OCI-LY3 (cell line): Measurements from ENCODE around the gene PROB1.
"Not testable (repeated sequence)": the region's sequence is repeated elsewhere in the genome, so short reads cannot be mapped to it uniquely, and the experiment has no call there.

Experiments
- H2AFZ ChIP-seq: fragments of 200-600, 300-600 bp; shearing (Covaris generic); 2 replicates; pipeline ENCODE4 v1.6.0; 2014; ENCODE audit warnings: antibody characterized with exemption, low read depth, low read length
- H3K27ac ChIP-seq: fragments of 200-600, 300-600 bp; sonication (generic); 2 replicates; pipeline ENCODE4 v1.5.1; 2014; ENCODE audit warnings: mild to moderate bottlenecking, low read length, moderate library complexity, mixed read lengths
- H3K27me3 ChIP-seq: fragments of 200-600, 300-600 bp; sonication (generic); 2 replicates; pipeline ENCODE4 v1.6.1; 2014; ENCODE audit warnings: low read depth, low read length, mixed read lengths
- H3K36me3 ChIP-seq: fragments of 200-600, 300-600 bp; sonication (generic); replicated peaks from 2 replicates; pipeline ENCODE3; 2014; ENCODE audit warnings: low read depth, low read length, mixed read lengths
- H3K4me1 ChIP-seq: fragments of 300-600, 200-600 bp; sonication (generic); 2 replicates; pipeline ENCODE4 v1.6.1; 2014; ENCODE audit warnings: low read length, mixed read lengths
- H3K4me2 ChIP-seq: fragments of 200-600, 300-600 bp; sonication (generic); 2 replicates; pipeline ENCODE4 v1.6.1; 2014; ENCODE audit warnings: low read length, mixed read lengths
- H3K4me3 ChIP-seq: fragments of 300-600, 200-600 bp; sonication (generic); 2 replicates; pipeline ENCODE4 v1.5.1; 2014; ENCODE audit warnings: antibody characterized with exemption, mild to moderate bottlenecking, low read length, moderate library complexity
- H3K79me2 ChIP-seq: fragments of 300-600, 200-600 bp; shearing (Covaris generic); 2 replicates; pipeline ENCODE4 v1.6.1; 2014; ENCODE audit warnings: mild to moderate bottlenecking, low read length, mixed read lengths
- H3K9ac ChIP-seq: fragments of 300-600, 200-600 bp; shearing (Covaris generic); 2 replicates; pipeline ENCODE4 v1.6.0; 2014; ENCODE audit warnings: mild to moderate bottlenecking, low read length, moderate library complexity
- H3K9me3 ChIP-seq: fragments of 200-600, 300-600 bp; shearing (Covaris generic); 2 replicates; pipeline ENCODE4 v1.6.1; 2014; ENCODE audit warnings: low read length, mixed read lengths; ENCODE audit not compliant: insufficient read depth
- H4K20me1 ChIP-seq: fragments of 200-600, 300-600 bp; sonication (generic); 2 replicates; pipeline ENCODE4 v1.6.1; 2016; ENCODE audit warnings: low read length, mixed read lengths; ENCODE audit not compliant: insufficient read depth
- CTCF ChIP-seq: fragments of 200-600, 300-600 bp; sonication (generic); IDR thresholded peaks from 2 replicates; pipeline ENCODE4 v1.5.1; 2014; ENCODE audit warnings: antibody characterized with exemption, low read length, low read depth
- EZH2phosphoT487 ChIP-seq: fragments of 200-600 bp; shearing (Covaris generic); IDR thresholded peaks from 2 replicates; pipeline ENCODE4 v1.6.1; 2018; ENCODE audit warnings: antibody characterized with exemption, mixed run types, low read depth

The PROB1 gene

GRCh38 chr5:139363937-139364336 lies 31.0 kb downstream of the PROB1 start:
- Histone ChIP-seq H3K9me3 (no peaks in the 10 kb centered on the region), H3K27me3 (no peaks in the 10 kb centered on the region), H3K4me2 (no peak overlapping the region), H3K36me3 (peaks cover 13% of the 10 kb centered on the region), H4K20me1 (peaks cover under 1% of the 10 kb centered on the region; the same call in 1 of the 2 replicates), H3K4me3 (no peak overlapping the region), H2AFZ (no peak overlapping the region), H3K27ac (no peak overlapping the region), H3K79me2 (peaks cover 16% of the 10 kb centered on the region), H3K4me1 (no peaks in the 10 kb centered on the region), H3K9ac (no peak overlapping the region)
- no peak for TF ChIP-seq CTCF
- no peak for TF ChIP-seq EZH2phosphoT487

GRCh38 chr5:139361835-139362429 lies 33.0 kb downstream of the PROB1 start:
- no peak overlapping the region for H3K4me3 ChIP-seq
- no peak overlapping the region for H3K27ac ChIP-seq
- H3K9me3 ChIP-seq = no peaks in the 10 kb centered on the region
- no peak overlapping the region for H2AFZ ChIP-seq
- H3K36me3 ChIP-seq = peaks cover 8% of the 10 kb centered on the region
- TF ChIP-seq EZH2phosphoT487 = no peak
- no peak for TF ChIP-seq CTCF
- peaks cover 27% of the 10 kb centered on the region for H3K79me2 ChIP-seq
- no peak overlapping the region for H3K4me2 ChIP-seq
- peaks cover 15% of the 10 kb centered on the region; the same call in 1 of the 2 replicates for H4K20me1 ChIP-seq
- no peak overlapping the region for H3K9ac ChIP-seq
- no peaks in the 10 kb centered on the region for H3K27me3 ChIP-seq
- no peaks in the 10 kb centered on the region for H3K4me1 ChIP-seq

GRCh38 chr5:139360384-139360783 lies 34.5 kb downstream of the PROB1 start:
- H2AFZ ChIP-seq = no peak overlapping the region
- H3K4me1 ChIP-seq = no peaks in the 10 kb centered on the region
- H3K9ac ChIP-seq = no peak overlapping the region
- H3K27me3 ChIP-seq = no peaks in the 10 kb centered on the region
- H3K9me3 ChIP-seq = no peaks in the 10 kb centered on the region
- peaks cover 33% of the 10 kb centered on the region for H3K79me2 ChIP-seq
- H3K27ac ChIP-seq = no peak overlapping the region
- H3K4me2 ChIP-seq = no peak overlapping the region
- TF ChIP-seq CTCF (no peak), EZH2phosphoT487 (no peak)
- peaks cover 17% of the 10 kb centered on the region; the same call in 1 of the 2 replicates for H4K20me1 ChIP-seq
- peaks cover 8% of the 10 kb centered on the region for H3K36me3 ChIP-seq
- H3K4me3 ChIP-seq = no peak overlapping the region

GRCh38 chr5:139358064-139358463 lies 36.8 kb downstream of the PROB1 start:
- H3K36me3 ChIP-seq = no peaks in the 10 kb centered on the region
- no peaks in the 10 kb centered on the region for H3K9me3 ChIP-seq
- H3K4me2 ChIP-seq = no peak overlapping the region
- H3K4me3 ChIP-seq = no peak overlapping the region
- peaks cover 40% of the 10 kb centered on the region for H3K79me2 ChIP-seq
- TF ChIP-seq EZH2phosphoT487 (no peak), CTCF (no peak)
- H2AFZ ChIP-seq = no peak overlapping the region
- H3K27me3 ChIP-seq = no peaks in the 10 kb centered on the region
- no peaks in the 10 kb centered on the region for H3K4me1 ChIP-seq
- H3K9ac ChIP-seq = no peak overlapping the region
- H4K20me1 ChIP-seq = peaks cover 26% of the 10 kb centered on the region; the same call in 1 of the 2 replicates
- no peak overlapping the region for H3K27ac ChIP-seq

- H4K20me1 ChIP-seq = peaks cover 32% of the 10 kb centered on the region; the same call in 1 of the 2 replicates
- H3K36me3 ChIP-seq = not testable (repeated sequence)
Measured at GRCh38 chr5:139355900-139356299, 39.0 kb downstream of the PROB1 start.

More at GRCh38 chr5:139355900-139356299, 39.0 kb downstream of the PROB1 start:
- not testable (repeated sequence) for H3K9ac ChIP-seq, H3K27ac ChIP-seq, H3K4me1 ChIP-seq, H3K27me3 ChIP-seq, H3K9me3 ChIP-seq, H2AFZ ChIP-seq, H3K4me2 ChIP-seq, H3K4me3 ChIP-seq
- H3K79me2 ChIP-seq = peaks cover 46% of the 10 kb centered on the region
